H9 (cell line): ENCODE measurements around the gene THAP4. TPM values are rescaled to one million over a fixed set of nuclear protein-coding genes. Genes with fewer than 3 reads are reported as not detected.

Source experiments
- DNase-seq: peaks from one replicate; pipeline ENCODE4 v3.0.0-alpha.2; 2017
- H2AFZ ChIP-seq: one replicate; pipeline ENCODE4 v1.6.1; 2013; ENCODE audit warnings: mild to moderate bottlenecking, low read length, control low read depth, moderate library complexity
- H2AK5ac ChIP-seq: 2 replicates; pipeline ENCODE4 v1.6.1; 2013; ENCODE audit warnings: low read length, control low read depth, mixed read lengths; ENCODE audit not compliant: insufficient read length
- H2BK120ac ChIP-seq: one replicate; pipeline ENCODE4 v1.6.1; 2013; ENCODE audit warnings: low read depth, mild to moderate bottlenecking, low read length, control low read depth, inconsistent platforms; ENCODE audit not compliant: poor library complexity, severe bottlenecking
- H2BK12ac ChIP-seq: 2 replicates; pipeline ENCODE4 v1.6.1; 2013; ENCODE audit warnings: low read length, control low read depth, mixed read lengths, low read depth; ENCODE audit not compliant: insufficient read length
- H2BK15ac ChIP-seq: 2 replicates; pipeline ENCODE4 v1.6.1; 2013; ENCODE audit warnings: low read depth, low read length, control low read depth
- H2BK20ac ChIP-seq: one replicate; pipeline ENCODE4 v1.6.1; 2013; ENCODE audit warnings: low read depth, mild to moderate bottlenecking, low read length, control low read depth, inconsistent platforms; ENCODE audit not compliant: poor library complexity, severe bottlenecking
- H2BK5ac ChIP-seq: 2 replicates; pipeline ENCODE4 v1.6.1; 2013; ENCODE audit warnings: low read length, control low read depth, mixed read lengths; ENCODE audit not compliant: insufficient read length
- H3K14ac ChIP-seq: 2 replicates; pipeline ENCODE4 v1.6.1; 2013; ENCODE audit warnings: low read length, control low read depth; ENCODE audit not compliant: insufficient read depth
- H3K18ac ChIP-seq: 2 replicates; pipeline ENCODE4 v1.6.1; 2013; ENCODE audit warnings: low read depth, mild to moderate bottlenecking, mixed read lengths, low read length, control low read depth; ENCODE audit not compliant: insufficient read length
- H3K23ac ChIP-seq: 2 replicates; pipeline ENCODE4 v1.6.1; 2013; ENCODE audit warnings: low read length, control low read depth, mixed read lengths, low read depth; ENCODE audit not compliant: insufficient read length
- H3K23me2 ChIP-seq: 2 replicates; pipeline ENCODE4 v1.6.1; 2013; ENCODE audit warnings: low read depth, mild to moderate bottlenecking, mixed read lengths, low read length, control low read depth; ENCODE audit not compliant: insufficient read length, poor library complexity, severe bottlenecking
- H3K27ac ChIP-seq: 2 replicates; pipeline ENCODE4 v1.5.1; 2013; ENCODE audit warnings: low read length, control low read depth, mixed read lengths, low read depth; ENCODE audit not compliant: insufficient read length
- H3K27me3 ChIP-seq: 2 replicates; pipeline ENCODE4 v1.6.1; 2013; ENCODE audit warnings: low read length, control low read depth, inconsistent platforms; ENCODE audit not compliant: insufficient read depth
- H3K4ac ChIP-seq: 2 replicates; pipeline ENCODE4 v1.6.1; 2013; ENCODE audit warnings: low read depth, mild to moderate bottlenecking, control low read depth, inconsistent platforms, low read length, moderate library complexity
- H3K4me1 ChIP-seq: 2 replicates; pipeline ENCODE4 v1.6.1; 2013; ENCODE audit warnings: low read length, control low read depth, inconsistent platforms; ENCODE audit not compliant: insufficient read depth
- H3K4me2 ChIP-seq: 2 replicates; pipeline ENCODE4 v1.6.1; 2013; ENCODE audit warnings: low read length, control low read depth, mixed read lengths; ENCODE audit not compliant: insufficient read length, insufficient read depth
- H3K56ac ChIP-seq: 2 replicates; pipeline ENCODE4 v1.6.1; 2013; ENCODE audit warnings: low read depth, mild to moderate bottlenecking, mixed read lengths, low read length, control low read depth; ENCODE audit not compliant: insufficient read length
- H3K79me1 ChIP-seq: 2 replicates; pipeline ENCODE4 v1.6.1; 2013; ENCODE audit warnings: low read depth, mild to moderate bottlenecking, moderate library complexity, low read length, control low read depth, inconsistent platforms; ENCODE audit not compliant: insufficient read depth, poor library complexity, severe bottlenecking
- H3K79me2 ChIP-seq: 2 replicates; pipeline ENCODE4 v1.6.1; 2013; ENCODE audit warnings: low read length, control low read depth, inconsistent platforms; ENCODE audit not compliant: insufficient read depth
- H3K9ac ChIP-seq: 2 replicates; pipeline ENCODE4 v1.6.1; 2013; ENCODE audit warnings: low read length, control low read depth, mixed read lengths; ENCODE audit not compliant: insufficient read length; ENCODE audit errors: extremely low read depth
- H3K9me3 ChIP-seq: one replicate; pipeline ENCODE4 v1.6.1; 2013; ENCODE audit warnings: low read depth, low read length, inconsistent platforms; ENCODE audit not compliant: control insufficient read depth
- H3T11ph ChIP-seq: one replicate; pipeline ENCODE4 v1.6.1; 2013; ENCODE audit warnings: mild to moderate bottlenecking, low read length, control low read depth, inconsistent platforms
- H4K20me1 ChIP-seq: one replicate; pipeline ENCODE4 v1.6.1; 2013; ENCODE audit not compliant: control insufficient read depth, insufficient read length, insufficient read depth
- H4K5ac ChIP-seq: 2 replicates; pipeline ENCODE4 v1.6.1; 2013; ENCODE audit warnings: low read depth, mild to moderate bottlenecking, mixed read lengths, low read length, control low read depth; ENCODE audit not compliant: insufficient read length
- H4K8ac ChIP-seq: replicated peaks from 2 replicates; pipeline ENCODE4 v1.6.1; 2013; ENCODE audit warnings: low read length, control low read depth, mixed read lengths, low read depth; ENCODE audit not compliant: insufficient read length
- H4K91ac ChIP-seq: 2 replicates; pipeline ENCODE4 v1.6.1; 2013; ENCODE audit warnings: low read depth, mild to moderate bottlenecking, moderate library complexity, mixed read lengths, low read length, control low read depth; ENCODE audit not compliant: insufficient read length
- H3K27ac Mint-ChIP-seq, 3 experiments: 2 replicates in 2 of 3; 3 replicates in 1 of 3; pipeline ENCODE4 v1.8.0; 2020 to 2021; ENCODE audit warnings: mixed read lengths in 3 of 3, mild to moderate bottlenecking in 1 of 3, moderate library complexity in 1 of 3
- H3K27me3 Mint-ChIP-seq: 2 replicates; pipeline ENCODE4 v1.8.0; 2021; ENCODE audit warnings: low read depth, mild to moderate bottlenecking, moderate library complexity, mixed read lengths
- H3K36me3 Mint-ChIP-seq, 3 experiments: 2 replicates in 2 of 3; 3 replicates in 1 of 3; pipeline ENCODE4 v1.8.0; 2020 to 2021; ENCODE audit warnings: low read depth in 3 of 3, mixed read lengths in 3 of 3; ENCODE audit not compliant: insufficient read depth in 1 of 3
- H3K4me1 Mint-ChIP-seq, 2 experiments: 2 replicates each; pipeline ENCODE4 v1.8.0; 2020; ENCODE audit warnings: mixed read lengths in 2 of 2
- H3K4me3 Mint-ChIP-seq, 2 experiments: 2 replicates in 1 of 2; 3 replicates in 1 of 2; pipeline ENCODE4 v1.8.0; 2020 to 2021; ENCODE audit warnings: mild to moderate bottlenecking in 2 of 2, mixed read lengths in 2 of 2, moderate library complexity in 1 of 2
- H3K9me3 Mint-ChIP-seq, 2 experiments: 2 replicates in 1 of 2; 3 replicates in 1 of 2; pipeline ENCODE4 v1.8.0; 2020; ENCODE audit warnings: mild to moderate bottlenecking in 2 of 2, mixed read lengths in 2 of 2, moderate library complexity in 1 of 2
- CTCF ChIP-seq: fragments of 200-600 bp; sonication (generic); conservative IDR thresholded peaks from 3 replicates; pipeline ENCODE4 v1.8.0; 2021; ENCODE audit warnings: antibody characterized with exemption, mild to moderate bottlenecking
- total RNA-seq: library from RNA; stranded (reverse); gene quantifications from 2 replicates; pipeline ENCODE4 v1.2.1, GENCODE V29; 2021

The THAP4 gene
- total RNA-seq, 1 experiment from 2014 or later: 70.6 TPM

GRCh38 chr2:241556746-241557145, 80.2 kb downstream of the THAP4 start:
- H3K4me3 Mint-ChIP-seq: no peak overlapping the region
- Histone ChIP-seq H3K27ac (no peak overlapping the region), H3K9ac (no peak overlapping the region), H4K8ac (no peak overlapping the region), H3K27me3 (no peaks in the 10 kb centered on the region), H3K4me1 (peaks cover 5% of the 10 kb centered on the region; the same call in 1 of the 2 replicates), H2AK5ac (no peak overlapping the region), H3K79me2 (no peaks in the 10 kb centered on the region), H4K91ac (no peak overlapping the region), H2BK12ac (no peak overlapping the region), H3K4me2 (no peak overlapping the region), H3K79me1 (no peaks in the 10 kb centered on the region), H3K23me2 (peaks cover 6% of the 10 kb centered on the region), H4K20me1 (no peaks in the 10 kb centered on the region), H3T11ph (no peak overlapping the region), H2BK5ac (no peak overlapping the region), H2AFZ (no peak overlapping the region), H4K5ac (no peak overlapping the region), H3K18ac (no peak overlapping the region), H2BK20ac (no peak overlapping the region), H2BK120ac (no peak overlapping the region), H3K9me3 (no peaks in the 10 kb centered on the region), H3K14ac (no peak overlapping the region), H2BK15ac (no peak overlapping the region), H3K56ac (no peak overlapping the region), H3K23ac (no peak overlapping the region), H3K4ac (no peak overlapping the region)
- peaks cover 3% of the 10 kb centered on the region for H3K27me3 Mint-ChIP-seq
- peaks cover 0 to 3% of the 10 kb centered on the region in 2 experiments; a peak in 2 of 5 replicates for H3K9me3 Mint-ChIP-seq
- DNase-seq: no peak
- H3K4me1 Mint-ChIP-seq: peaks cover 21 to 24% of the 10 kb centered on the region in 2 experiments
- no peak overlapping the region for H3K27ac Mint-ChIP-seq
- peaks cover 0 to 4% (median 3%) of the 10 kb centered on the region in 3 experiments; a peak in 3 of 7 replicates for H3K36me3 Mint-ChIP-seq
- TF ChIP-seq CTCF: no peak
